ENCODE measurements around the gene NRP1. TPM values are rescaled to one million over a fixed set of nuclear protein-coding genes. Genes with fewer than 3 reads are reported as not detected.

NRP1 gene
- total RNA-seq, 4 donors from 2014 or later: 20.4 to 29.0 (median 22.1) TPM

- no peak overlapping the region for H3K4me3 ChIP-seq
- DNase-seq (no peak), ATAC-seq (no peak)
- no peaks in the 10 kb centered on the region for H3K27me3 ChIP-seq
- H3K36me3 ChIP-seq: no peaks in the 10 kb centered on the region
- peak overlapping the region in 2 of 4 donors; percentile 2 to 6 for H3K27ac ChIP-seq
- H3K4me1 ChIP-seq: peaks cover 0 to 10% of the 10 kb centered on the region in 2 donors
- no peak for TF ChIP-seq POLR2A (IDR thresholded peaks at IDR 0.05)
- no peak for TF ChIP-seq CTCF (IDR thresholded peaks at IDR 0.05 in 4 of 5, conservative IDR thresholded peaks at IDR 0.05 in 1 of 5)
- intact Hi-C loops (cut with DNase I; ENCODE audit: low total_unique reads): no loop called here
- no peaks in the 10 kb centered on the region for H3K9me3 ChIP-seq
- in situ Hi-C loops (cut with MboI; ENCODE audit: low sequenced_read_pairs in 4 of 4): no loop called here
Measured at GRCh38 chr10:33243703-33244102, 90.8 kb downstream of the NRP1 start.

GRCh38 chr10:33242931-33243330 lies 91.5 kb downstream of the NRP1 start:
- no peaks in the 10 kb centered on the region for H3K36me3 ChIP-seq
- no peak for ATAC-seq
- no peaks in the 10 kb centered on the region for H3K27me3 ChIP-seq
- peak overlapping the region in 2 of 4 donors; percentile 5 to 12 for H3K27ac ChIP-seq
- H3K4me3 ChIP-seq: no peak overlapping the region
- no peaks in the 10 kb centered on the region for H3K9me3 ChIP-seq
- no peak for TF ChIP-seq POLR2A (IDR thresholded peaks at IDR 0.05)
- peaks cover 0 to 7% of the 10 kb centered on the region in 2 donors for H3K4me1 ChIP-seq
- intact Hi-C loops (cut with DNase I; ENCODE audit: low total_unique reads) (no loop called here), in situ Hi-C loops (cut with MboI; ENCODE audit: low sequenced_read_pairs in 4 of 4) (no loop called here)
- DNase-seq: no peak

GRCh38 chr10:33241351-33241750 lies 93.1 kb downstream of the NRP1 start:
- Histone ChIP-seq H3K36me3 (no peaks in the 10 kb centered on the region), H3K4me1 (peaks cover 0 to 8% of the 10 kb centered on the region in 2 donors), H3K4me3 (no peak overlapping the region), H3K27me3 (no peaks in the 10 kb centered on the region), H3K9me3 (no peaks in the 10 kb centered on the region), H3K27ac (peak overlapping the region in 3 of 4 donors; percentile 8 to 27 (median 15))
- TF ChIP-seq POLR2A (IDR thresholded peaks at IDR 0.05) (no peak), CTCF (IDR thresholded peaks at IDR 0.05 in 4 of 5, conservative IDR thresholded peaks at IDR 0.05 in 1 of 5) (no peak)
- ATAC-seq (no peak), DNase-seq (no peak)
- in situ Hi-C loops (cut with MboI; ENCODE audit: low sequenced_read_pairs in 4 of 4) (no loop called here), intact Hi-C loops (cut with DNase I; ENCODE audit: low total_unique reads) (no loop called here)

GRCh38 chr10:33240931-33241330 lies 93.5 kb downstream of the NRP1 start:
- peak overlapping the region in 3 of 4 donors; percentile 11 to 27 (median 15) for H3K27ac ChIP-seq
- H3K9me3 ChIP-seq: no peaks in the 10 kb centered on the region
- H3K4me3 ChIP-seq: no peak overlapping the region
- TF ChIP-seq POLR2A (IDR thresholded peaks at IDR 0.05) (no peak), CTCF (IDR thresholded peaks at IDR 0.05 in 4 of 5, conservative IDR thresholded peaks at IDR 0.05 in 1 of 5) (no peak)
- peaks cover 0 to 12% of the 10 kb centered on the region in 2 donors for H3K4me1 ChIP-seq
- in situ Hi-C loops (cut with MboI; ENCODE audit: low sequenced_read_pairs in 4 of 4) (no loop called here), intact Hi-C loops (cut with DNase I; ENCODE audit: low total_unique reads) (no loop called here)
- H3K27me3 ChIP-seq: no peaks in the 10 kb centered on the region
- H3K36me3 ChIP-seq: no peaks in the 10 kb centered on the region
- ATAC-seq: peak in 1 of 2 donors; percentile 30
- DNase-seq: no peak

- no peak for ATAC-seq
Measured at GRCh38 chr10:33240258-33240657, 94.2 kb downstream of the NRP1 start.

More at GRCh38 chr10:33240258-33240657, 94.2 kb downstream of the NRP1 start:
- H3K36me3 ChIP-seq: no peaks in the 10 kb centered on the region
- in situ Hi-C loops (cut with MboI; ENCODE audit: low sequenced_read_pairs in 4 of 4): no loop called here
- H3K27me3 ChIP-seq: no peaks in the 10 kb centered on the region
- no peak overlapping the region for H3K4me3 ChIP-seq
- H3K27ac ChIP-seq: peak overlapping the region in 3 of 4 donors; percentile 11 to 27 (median 15)
- no peaks in the 10 kb centered on the region for H3K9me3 ChIP-seq
- intact Hi-C loops (cut with DNase I; ENCODE audit: low total_unique reads): no loop called here
- H3K4me1 ChIP-seq: peaks cover 0 to 16% of the 10 kb centered on the region in 2 donors
- TF ChIP-seq CTCF (IDR thresholded peaks at IDR 0.05 in 4 of 5, conservative IDR thresholded peaks at IDR 0.05 in 1 of 5) (no peak), POLR2A (IDR thresholded peaks at IDR 0.05) (no peak)
- DNase-seq: no peak
